Effector CD4-positive, alpha-beta T cell (primary cell): Measurements from ENCODE around the gene ALG9.
"Not testable (repeated sequence)": the region's sequence is repeated elsewhere in the genome, so short reads cannot be mapped to it uniquely, and the experiment has no call there.

Experiments used
- DNase-seq: peaks from one replicate; pipeline ENCODE4 v3.0.0-alpha.2; 2020
- total RNA-seq: gene quantifications from one replicate; lab custom pipeline; 2026; lab: John Stamatoyannopoulos, UW

ALG9 gene, protein sequence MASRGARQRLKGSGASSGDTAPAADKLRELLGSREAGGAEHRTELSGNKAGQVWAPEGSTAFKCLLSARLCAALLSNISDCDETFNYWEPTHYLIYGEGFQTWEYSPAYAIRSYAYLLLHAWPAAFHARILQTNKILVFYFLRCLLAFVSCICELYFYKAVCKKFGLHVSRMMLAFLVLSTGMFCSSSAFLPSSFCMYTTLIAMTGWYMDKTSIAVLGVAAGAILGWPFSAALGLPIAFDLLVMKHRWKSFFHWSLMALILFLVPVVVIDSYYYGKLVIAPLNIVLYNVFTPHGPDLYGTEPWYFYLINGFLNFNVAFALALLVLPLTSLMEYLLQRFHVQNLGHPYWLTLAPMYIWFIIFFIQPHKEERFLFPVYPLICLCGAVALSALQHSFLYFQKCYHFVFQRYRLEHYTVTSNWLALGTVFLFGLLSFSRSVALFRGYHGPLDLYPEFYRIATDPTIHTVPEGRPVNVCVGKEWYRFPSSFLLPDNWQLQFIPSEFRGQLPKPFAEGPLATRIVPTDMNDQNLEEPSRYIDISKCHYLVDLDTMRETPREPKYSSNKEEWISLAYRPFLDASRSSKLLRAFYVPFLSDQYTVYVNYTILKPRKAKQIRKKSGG
- total RNA-seq: 9.6 reads per million, percentile 31 among the genes with 10 or more reads in this experiment

DNA sequence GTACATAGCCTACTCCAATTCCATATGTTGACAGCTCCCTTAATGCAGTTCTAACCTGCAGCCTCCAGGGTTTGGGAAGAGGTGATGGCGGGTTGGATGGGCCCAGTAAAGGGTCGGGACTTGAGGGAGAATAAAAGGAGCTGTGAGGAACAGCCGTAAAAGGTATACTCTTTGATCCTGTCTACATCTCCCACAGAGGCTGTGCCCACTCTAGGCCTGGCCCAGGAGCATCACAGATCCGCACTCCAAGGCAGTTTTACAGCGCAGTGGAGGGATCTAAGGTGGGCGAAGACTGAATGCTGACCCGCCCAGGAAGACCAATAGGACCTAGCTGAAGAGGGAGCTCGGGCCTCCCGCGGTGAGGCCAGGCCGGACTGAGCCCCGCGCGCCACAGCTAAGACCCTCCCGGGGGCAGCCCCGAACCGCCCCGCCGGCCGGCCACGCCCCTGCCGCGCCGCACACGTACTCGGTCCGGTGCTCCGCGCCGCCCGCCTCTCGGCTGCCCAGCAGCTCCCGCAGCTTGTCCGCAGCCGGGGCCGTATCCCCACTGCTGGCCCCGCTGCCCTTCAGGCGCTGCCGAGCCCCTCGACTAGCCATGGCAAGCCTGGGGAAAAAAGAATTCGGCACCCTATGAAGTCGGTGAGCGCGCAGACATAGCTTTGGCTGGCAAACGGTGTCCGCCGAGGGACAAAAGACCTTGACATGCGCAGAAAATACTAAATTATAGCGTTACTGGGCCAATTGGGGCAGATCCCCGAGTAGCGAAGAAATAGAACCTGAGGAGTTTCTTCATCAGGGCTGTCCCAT, at the start of gene ALG9:
Gene ALG9, minus strand, starts transcription at position 696 of the 807 bp plus-strand sequence. Its CDS starts 99 bp downstream, at position 597.
- peak; percentile 90 for DNase-seq

DNA sequence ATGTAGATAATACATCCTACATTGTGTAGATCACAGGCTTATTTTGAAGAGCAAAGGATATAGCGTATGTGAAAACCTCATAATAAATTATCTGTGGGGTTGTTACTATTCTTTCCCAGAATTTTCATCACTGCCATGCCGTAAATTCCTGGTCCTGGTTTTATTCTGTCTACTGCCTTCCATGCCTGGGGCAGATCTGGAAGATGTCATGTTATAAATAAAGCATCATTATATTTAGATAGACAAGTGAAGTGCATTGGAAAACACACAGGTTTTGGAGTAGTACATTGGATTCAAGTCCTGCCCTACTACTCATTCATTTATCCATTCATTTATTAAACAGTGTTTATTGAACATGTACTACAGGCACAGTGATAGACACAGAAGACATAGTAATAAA, 49.5 kb upstream of the ALG9 start:
- DNase-seq: no peak

DNA sequence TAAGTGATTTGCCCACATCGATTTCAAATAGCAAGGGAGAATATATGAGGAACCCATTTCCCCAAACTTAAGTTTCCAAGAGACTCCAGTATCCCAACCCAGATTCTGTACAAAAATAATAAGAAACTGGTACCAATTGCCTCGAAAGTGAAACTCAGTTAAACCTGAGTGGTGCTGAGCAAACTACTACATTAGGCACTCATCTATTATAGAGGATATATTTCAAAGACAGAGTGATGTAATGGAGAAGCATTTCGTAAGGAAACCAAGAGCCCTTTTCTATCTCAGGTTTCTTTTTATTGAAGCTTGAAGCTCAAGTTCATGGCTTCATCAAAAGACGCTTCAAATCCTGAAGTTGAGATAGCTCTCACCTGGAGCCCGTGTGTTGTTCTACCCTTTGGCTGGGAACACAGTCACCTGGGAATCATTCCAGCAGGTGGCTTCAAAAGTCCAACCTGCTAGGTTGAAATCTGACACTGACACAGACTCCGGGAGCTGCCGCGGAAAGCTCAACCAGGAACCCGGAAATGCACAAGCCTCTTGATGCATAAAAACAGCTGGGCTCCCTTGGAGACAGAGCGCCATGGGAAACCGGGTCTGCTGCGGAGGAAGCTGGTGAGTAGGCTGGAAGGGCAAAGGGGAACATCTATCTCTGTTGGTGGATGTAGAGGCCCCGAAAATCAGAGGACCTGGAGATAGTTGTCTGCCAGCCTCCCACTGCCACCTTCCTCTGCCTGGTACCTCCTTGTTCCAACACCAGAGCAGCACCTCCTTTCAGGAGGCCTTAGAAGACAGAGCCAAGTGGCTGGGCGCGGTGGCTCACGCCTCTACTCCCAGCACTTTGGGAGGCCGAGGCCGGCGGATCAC, 47.2 kb upstream of the ALG9 start, which contains the start of gene C11orf52:
Gene C11orf52, plus strand, starts transcription at position 524 of the 867 bp plus-strand sequence. Its CDS starts 60 bp downstream, at position 584.
- no peak for DNase-seq

DNA sequence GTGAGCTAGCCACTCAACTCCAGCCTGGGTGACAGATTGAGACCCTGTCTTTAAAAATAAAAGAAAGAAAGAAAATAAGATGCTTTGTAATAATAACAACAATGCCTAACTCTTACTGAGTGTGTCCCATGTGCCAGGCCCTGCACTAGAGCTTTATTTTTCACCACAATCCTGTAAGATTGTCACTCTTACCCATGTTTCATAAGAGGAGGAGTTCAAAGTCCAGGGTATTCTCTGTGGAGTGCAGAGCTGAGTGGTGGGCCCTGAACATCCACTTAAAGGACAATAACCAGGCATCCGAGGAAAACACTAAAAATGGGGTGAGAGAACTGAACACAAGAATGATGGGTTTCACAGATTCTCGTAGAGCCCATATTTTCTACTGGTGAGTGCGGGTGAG, 46.4 kb upstream of the ALG9 start:
- DNase-seq: no peak

DNA sequence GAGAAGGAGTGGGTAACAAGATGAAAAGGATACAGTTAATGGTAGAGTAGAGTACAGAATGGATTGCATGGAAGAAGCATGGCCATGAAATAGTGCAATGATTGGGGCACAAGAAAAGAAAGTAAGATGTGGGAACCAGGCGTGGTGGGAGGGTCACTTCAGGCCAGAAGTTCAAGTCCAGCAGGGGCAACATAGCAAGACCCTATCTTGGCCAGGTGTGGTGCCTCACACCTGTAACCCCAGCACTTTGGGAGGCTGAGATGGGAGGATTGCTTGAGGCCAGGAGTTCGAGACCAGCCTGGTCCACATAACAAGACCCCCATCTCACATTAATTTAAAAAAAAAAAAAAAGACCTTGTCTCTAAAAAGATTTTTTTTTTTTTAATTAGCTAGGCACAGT, 45.9 kb upstream of the ALG9 start:
- DNase-seq: no peak

DNA sequence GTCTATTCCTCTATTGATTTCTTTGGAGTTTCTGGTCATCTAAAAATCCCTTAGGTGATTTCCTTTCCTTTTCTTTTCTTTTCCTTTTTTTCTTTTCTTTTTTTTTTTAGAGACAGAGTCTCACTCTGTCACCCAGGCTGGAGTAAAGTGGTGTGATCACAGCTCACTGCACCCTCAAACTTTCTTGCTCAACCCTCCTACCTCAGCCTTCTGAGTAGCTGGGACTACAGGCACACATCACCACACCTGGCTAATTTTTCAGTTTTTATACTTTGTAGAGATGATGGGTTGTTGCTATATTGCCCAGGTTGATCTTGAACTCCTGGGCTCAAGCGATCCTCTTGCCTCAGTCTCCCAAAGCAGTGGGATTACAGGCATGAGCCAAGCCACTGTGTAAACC, 45.4 kb upstream of the ALG9 start:
- DNase-seq: no peak

DNA sequence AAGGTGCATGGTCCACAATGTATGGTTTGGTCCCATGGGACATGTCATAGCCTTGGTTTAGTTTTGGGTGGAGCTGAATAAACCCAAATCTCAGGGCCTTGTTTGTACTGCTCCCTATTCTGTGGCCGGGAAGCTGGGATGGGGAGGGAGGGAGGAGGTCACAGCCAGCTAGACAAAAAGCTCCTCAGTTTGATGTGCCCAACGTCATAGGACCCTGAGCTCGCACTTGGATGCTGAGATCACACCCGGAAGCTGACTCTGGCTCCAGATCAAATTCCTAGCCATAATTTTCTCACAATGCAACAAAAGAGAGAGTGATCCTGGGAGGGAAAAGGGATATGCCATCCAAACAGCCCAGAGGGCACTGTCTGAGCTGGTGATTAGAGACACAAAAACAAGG, 42.6 kb upstream of the ALG9 start:
- DNase-seq: no peak

DNA sequence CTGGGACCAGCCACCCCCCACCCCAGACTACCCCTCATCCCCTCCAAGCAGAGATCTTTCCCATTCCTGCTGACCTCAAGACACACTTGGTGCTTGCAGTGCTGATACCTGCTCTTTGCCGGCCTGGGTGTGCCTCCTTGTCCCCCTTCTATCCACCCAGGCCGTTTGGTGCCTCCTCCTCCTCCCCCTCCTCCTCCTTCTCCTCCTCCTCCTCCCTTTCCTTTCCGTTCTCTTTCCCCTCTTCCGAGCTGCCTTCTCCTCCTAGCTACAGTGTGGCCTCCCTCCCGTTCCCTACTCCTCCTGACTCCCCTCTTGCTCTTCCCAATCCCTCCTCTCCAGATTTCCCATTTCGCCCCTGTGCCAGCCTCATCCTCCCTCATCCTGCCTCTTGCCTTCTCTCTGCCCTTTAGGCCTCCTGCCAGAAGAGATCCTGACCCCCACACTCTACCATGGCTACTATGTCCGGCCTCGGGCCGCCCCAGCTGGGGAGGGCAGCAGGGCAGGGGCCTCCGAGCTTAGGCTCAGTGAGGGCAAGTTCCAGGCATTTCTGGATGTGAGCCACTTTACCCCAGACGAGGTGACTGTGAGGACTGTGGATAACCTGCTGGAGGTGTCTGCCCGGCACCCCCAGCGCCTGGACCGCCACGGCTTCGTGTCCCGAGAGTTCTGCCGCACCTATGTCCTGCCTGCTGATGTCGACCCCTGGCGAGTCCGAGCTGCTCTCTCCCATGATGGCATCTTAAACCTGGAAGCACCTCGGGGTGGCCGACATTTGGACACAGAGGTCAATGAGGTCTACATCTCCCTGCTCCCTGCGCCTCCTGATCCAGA, 41.9 kb upstream of the ALG9 start:
- DNase-seq: no peak

DNA sequence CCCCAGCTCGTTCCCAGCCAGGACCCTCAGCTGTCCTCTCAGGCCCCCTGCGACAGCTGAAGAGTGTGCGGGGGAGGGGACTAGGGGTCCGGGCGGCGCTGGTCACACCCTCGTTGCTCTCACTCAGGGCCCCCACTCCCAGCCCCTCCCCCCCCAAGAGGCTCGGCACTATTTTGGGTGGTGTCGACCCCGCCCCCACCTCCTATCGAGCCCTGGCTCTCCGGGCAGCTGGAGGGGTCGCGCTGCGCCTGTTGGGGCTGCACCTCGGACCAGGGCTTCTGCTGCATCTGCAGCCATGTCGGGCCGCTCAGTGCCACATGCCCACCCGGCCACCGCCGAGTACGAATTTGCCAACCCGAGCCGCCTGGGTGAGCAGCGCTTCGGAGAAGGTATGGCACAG, 41.2 kb upstream of the ALG9 start, which contains the start of gene HSPB2:
Gene HSPB2, plus strand, starts transcription at position 200 of the 400 bp plus-strand sequence. Its CDS starts 96 bp downstream, at position 296.
- DNase-seq: no peak

DNA sequence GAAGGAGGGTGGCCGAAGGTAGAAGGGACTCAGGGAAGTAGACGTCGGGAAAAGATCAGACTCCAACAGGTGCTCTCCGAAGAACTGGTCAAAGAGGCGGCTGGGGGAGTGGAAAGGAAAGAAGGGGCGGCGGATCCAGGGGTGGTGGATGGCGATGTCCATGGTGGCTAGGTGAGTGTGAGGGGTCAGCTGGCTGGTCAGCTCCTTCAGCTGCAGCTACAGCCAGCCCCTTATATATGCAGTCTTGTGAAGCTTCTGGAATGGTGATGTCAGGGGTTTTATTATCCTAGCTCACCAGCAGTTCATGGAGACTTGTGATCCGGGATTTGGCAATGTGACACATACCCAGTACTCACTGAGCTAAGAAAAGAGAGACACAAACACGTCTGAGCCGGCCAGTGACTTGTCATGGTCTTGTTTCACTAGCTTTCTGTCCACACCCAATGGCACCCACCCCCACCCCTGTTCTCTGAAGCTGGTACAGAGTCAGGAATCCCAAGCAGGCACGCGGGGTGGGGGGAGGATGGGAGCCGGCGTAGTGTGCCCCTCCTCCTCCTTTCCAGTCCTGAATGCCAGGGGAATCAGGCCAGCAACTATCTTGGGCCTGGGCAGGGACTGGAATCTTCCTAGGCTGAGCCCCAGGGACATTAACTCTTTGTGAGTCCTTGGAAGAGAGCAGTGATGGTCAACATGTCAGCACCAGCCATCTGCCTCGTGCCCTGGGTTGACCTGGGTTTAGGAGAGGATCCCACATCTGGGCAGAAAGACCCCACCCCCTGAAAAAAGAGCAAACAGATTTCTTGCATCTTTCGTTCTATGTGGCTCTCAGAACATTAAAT, 40.4 kb upstream of the ALG9 start, which contains the start of gene CRYAB:
Gene CRYAB, minus strand, starts transcription at position 208 of the 839 bp plus-strand sequence. Its CDS starts 46 bp downstream, at position 162.
- no peak for DNase-seq

DNA sequence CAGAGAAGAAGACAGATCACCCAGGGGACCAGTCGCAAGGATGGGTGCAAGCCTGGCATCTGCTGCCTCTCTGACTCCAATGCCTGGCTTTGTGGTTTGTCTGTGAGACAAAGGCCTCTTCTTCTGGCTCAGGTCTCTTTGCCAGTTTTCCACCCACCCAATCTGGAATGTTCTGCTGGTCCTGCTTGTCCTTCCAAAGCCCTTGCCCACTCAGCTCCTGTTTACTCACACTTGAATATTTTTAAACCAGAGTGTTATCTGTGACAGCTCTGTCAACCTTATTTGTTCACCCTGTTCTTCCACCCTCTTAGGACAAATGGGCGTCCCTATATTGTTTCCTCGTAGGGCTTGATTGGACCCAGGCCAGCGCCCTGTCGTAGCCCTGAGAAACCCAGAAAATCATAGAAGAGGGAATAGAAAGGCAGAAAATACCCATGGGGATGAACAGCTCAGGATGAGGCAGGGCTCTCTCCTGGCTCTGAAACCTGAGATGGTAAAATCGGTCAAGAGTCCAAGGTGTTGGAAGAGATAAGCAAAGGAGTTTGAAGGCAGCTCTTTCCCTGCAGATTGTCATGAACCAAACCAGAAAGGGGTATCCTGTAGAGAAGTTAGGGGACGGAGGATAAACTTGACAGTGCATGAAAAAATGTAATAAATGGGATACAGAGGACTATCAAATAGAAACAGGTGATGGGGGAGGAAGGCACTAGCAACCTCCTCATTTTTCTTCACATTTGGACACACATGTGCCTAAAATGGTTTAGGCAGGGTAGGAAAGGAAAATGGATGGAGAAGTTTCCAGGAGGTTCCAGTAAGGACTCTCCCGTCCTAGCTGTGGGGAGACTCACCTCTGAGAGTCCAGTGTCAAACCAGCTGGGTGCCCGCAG, 39.5 kb upstream of the ALG9 start:
- no peak for DNase-seq

DNA sequence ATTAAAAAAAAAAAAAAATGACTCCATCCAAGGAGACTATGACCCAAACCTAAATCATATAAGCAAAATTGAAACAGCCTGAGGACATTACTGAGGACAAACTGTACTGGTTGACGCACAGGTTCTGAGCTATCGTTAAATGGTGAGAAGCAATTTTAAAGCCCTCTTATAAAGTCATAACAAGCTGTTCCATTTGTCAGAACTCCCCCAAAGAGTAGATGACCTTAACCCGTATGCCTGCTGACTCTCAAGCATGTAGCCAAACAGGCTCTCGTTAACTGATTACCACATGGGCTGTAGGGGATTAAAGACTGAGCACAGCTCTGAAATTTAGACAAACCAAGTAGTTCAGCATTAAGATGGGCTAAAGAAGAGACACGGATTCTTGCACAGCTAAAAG, 38.0 kb upstream of the ALG9 start:
- no peak for DNase-seq

DNA sequence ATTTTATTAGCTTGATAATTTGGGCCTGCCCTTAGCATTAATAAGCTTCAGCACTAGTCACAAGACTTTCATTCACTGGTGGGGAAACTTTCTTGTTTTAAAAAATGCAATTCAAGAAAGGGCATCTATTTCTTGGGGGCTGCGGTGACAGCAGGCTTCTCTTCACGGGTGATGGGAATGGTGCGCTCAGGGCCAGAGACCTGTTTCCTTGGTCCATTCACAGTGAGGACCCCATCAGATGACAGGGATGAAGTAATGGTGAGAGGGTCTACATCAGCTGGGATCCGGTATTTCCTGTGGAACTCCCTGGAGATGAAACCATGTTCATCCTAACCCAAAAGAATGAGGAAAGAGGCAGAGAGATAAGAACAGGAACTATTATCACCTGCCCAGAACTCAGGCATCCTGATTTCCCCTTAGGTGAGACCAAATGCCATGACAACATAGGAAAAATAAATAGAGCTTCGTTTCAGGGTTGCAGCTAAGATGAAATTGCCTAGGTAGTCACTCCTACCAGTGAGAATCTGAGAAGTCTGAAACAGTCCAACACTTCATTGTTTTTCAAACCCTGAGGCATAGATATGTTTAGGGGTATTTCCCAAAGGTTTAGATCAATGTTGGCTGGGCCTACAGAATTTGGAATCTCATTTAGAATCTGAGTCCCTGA, 37.4 kb upstream of the ALG9 start:
- no peak for DNase-seq

DNA sequence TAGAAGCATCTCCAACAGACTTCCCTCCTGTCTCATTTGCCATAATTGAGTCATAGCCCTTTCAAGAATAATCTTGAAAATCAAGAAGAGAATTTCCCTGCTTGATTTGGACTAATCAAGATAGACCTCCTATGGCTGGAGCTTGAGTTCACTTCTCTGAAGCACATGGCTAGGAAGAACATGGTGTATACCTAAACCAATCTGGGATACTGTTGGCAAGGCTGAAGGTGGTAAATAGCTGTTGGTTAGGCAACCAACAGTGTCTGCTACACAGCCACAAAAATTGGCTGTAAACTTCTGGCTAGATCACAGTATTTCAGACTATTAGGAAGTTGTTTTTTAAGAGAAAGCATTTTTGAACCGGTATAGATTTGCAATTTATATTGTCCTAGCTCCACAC, 35.3 kb upstream of the ALG9 start:
- DNase-seq: no peak

DNA sequence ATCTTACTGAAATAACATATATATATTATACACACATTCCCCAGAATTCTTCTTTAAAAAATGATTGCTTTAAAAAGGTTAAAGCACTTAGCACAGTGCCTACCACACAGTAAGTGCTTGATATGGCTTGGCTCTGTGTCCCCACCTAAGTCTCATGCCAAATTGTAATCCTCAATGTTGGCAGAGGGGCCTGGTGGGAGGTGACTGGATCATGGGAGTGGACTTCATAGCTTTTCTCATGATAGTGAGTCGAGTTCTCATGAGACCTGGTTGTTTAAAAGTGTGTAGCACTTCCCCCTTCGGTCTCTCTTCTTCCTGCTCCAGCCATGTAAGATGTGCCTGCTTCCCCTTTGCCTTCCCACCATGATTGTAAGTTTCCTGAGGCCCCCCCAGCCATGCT, 34.0 kb upstream of the ALG9 start:
- no peak for DNase-seq

DNA sequence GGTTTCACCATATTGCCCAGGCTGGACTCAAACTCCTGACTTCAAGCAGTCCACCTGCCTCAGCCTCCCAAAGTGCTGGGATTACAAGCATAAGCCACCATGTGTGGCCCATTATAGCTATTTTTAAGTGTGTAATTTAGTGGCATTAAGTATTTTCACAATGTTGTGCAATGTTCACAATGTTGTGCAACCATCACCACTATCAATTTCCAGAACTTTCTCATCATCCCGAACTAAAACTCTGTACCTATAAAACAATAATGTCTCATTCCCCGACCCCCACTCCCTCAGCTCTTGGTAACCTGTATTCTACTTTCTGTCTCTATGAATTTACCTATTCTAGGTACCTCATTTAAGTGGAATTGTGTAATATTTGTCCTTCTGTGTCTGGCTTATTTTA, 15.5 kb upstream of the ALG9 start:
- no peak for DNase-seq

DNA sequence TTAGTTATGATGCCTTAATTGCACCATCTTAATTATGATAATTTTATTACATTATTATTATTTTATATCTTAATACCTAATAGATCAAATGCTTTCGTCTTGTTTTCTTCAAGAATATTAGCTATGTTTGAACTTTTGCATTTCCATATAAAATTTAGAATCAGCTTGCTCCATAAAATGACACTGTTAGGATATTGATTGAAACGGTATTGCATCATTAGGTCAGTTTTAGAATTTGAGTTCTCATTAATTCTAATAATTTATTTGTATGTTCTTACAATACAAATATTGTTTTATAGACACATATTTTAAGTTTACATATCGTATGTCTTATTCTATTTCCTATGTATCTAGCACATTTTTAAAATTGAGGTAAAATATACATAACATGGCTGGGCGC, 14.7 kb upstream of the ALG9 start:
- DNase-seq: no peak

DNA sequence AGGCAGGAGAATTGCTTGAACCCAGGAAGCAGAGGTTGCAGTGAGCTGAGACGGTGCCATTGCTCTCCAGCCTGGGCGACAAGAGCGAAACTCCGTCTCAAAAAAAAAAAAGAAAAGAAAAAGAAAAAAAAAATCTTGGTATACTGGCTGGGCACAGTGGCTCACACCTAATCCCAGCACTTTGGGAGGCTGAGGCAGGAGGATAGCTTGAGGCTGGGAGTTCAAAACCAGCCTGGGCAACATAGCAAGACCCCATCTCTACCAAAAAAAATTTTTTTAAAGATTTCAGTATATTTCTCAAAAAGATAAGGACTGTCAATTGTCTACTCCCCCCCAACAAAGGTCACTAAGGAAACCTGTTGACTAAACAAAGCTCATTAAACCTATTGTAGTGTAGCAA, 13.7 kb upstream of the ALG9 start:
- not testable (repeated sequence) for DNase-seq

DNA sequence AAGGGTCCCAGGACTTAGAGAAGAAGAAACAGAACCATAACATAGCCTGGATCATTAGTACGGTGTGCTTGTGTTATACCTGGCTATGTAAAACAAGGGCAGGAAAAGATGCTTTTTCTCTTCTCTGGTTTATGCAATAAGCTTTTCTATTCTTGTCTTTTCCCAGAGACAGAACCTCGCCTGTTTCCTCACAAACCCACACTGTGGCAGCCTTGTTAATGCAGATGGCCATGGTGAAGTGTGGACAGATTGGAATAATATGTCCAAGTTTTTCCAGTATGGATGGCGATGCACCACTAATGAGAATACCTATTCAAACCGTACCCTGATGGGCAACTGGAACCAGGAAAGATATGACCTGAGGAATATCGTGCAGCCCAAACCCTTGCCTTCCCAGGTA, 10.8 kb upstream of the ALG9 start:
- DNase-seq: no peak
